ENCODE data around the gene LPP. TPM values are rescaled to one million over a fixed set of nuclear protein-coding genes. Genes with fewer than 3 reads are reported as not detected.

LPP gene
- total RNA-seq, 1 donor: 77.4 TPM

DNA sequence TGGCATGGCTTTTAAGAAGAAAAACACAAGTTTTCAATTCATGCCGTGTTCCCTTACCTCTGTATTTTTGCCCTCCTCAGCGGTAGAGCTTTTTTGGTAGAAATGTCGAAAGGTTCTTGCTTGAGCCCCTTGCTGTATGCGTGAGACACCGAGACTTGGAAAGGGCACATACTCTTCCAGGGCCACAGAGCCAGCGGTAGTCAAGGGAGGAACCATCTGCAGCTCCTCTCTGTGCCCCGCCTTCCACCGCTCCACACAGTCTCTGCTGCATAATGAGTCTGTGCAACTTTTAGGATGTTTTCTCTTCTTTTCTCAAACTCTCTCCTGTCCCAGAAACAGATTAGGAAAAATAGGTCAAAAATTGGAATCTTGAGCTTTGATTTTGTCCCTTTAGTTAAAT, 77.5 kb downstream of the LPP start:
- peaks cover 84% of the 10 kb centered on the region for H3K79me2 ChIP-seq (ENCODE audit: insufficient read depth, low read length)
- peaks cover 29% of the 10 kb centered on the region for H3K4me1 ChIP-seq (ENCODE audit: insufficient read depth, low read length)
- DNase-seq (ENCODE audit: insufficient read length, low spot score, missing footprints): no peak

DNA sequence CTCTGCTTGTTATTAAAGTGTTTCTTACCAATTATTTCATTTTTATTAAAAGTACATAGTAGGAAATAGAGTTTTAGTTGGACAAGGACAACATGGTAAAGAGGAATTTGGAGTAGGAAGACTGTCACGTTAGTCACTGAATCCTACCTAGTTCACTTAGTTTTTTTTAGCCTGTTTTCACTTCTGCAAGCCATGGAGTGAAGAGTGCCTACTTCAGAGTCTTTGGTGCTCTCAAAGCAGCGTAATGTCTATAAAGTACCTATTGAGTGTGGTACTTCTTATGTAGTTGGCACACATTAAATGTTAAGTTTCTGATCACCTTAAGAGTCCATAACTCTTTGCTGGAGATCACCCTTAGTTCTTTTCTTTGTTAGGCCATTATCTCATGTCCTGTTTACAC, 78.7 kb downstream of the LPP start:
- H3K4me1 ChIP-seq (ENCODE audit: insufficient read depth, low read length): peaks cover 29% of the 10 kb centered on the region
- H3K36me3 ChIP-seq (ENCODE audit: insufficient read depth, low read length): peaks cover 6% of the 10 kb centered on the region
- peaks cover 87% of the 10 kb centered on the region for H3K79me2 ChIP-seq (ENCODE audit: insufficient read depth, low read length)
- H3K4me2 ChIP-seq (ENCODE audit: insufficient read depth, low read length): no peak overlapping the region
- DNase-seq (ENCODE audit: insufficient read length, low spot score, missing footprints): no peak
- TF ChIP-seq, protein P1, sequence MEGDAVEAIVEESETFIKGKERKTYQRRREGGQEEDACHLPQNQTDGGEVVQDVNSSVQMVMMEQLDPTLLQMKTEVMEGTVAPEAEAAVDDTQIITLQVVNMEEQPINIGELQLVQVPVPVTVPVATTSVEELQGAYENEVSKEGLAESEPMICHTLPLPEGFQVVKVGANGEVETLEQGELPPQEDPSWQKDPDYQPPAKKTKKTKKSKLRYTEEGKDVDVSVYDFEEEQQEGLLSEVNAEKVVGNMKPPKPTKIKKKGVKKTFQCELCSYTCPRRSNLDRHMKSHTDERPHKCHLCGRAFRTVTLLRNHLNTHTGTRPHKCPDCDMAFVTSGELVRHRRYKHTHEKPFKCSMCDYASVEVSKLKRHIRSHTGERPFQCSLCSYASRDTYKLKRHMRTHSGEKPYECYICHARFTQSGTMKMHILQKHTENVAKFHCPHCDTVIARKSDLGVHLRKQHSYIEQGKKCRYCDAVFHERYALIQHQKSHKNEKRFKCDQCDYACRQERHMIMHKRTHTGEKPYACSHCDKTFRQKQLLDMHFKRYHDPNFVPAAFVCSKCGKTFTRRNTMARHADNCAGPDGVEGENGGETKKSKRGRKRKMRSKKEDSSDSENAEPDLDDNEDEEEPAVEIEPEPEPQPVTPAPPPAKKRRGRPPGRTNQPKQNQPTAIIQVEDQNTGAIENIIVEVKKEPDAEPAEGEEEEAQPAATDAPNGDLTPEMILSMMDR (IDR thresholded peaks at IDR 0.05; ENCODE audit: extremely low read depth, low read depth, low read length): no peak
- H3K27me3 ChIP-seq (ENCODE audit: insufficient read depth, low read length): no peaks in the 10 kb centered on the region
- H2AFZ ChIP-seq (ENCODE audit: low read length): no peak overlapping the region
- peak overlapping the region; percentile 98 for H3K27ac ChIP-seq (ENCODE audit: low read depth, low read length)
- H3K4me3 ChIP-seq (ENCODE audit: insufficient read depth, low read length): no peak overlapping the region
- H3K9me3 ChIP-seq (ENCODE audit: low read depth, low read length): no peaks in the 10 kb centered on the region
- H4K20me1 ChIP-seq (ENCODE audit: insufficient read depth, low read length): peaks cover 22% of the 10 kb centered on the region

More for the DNA sequence above, 77.5 kb downstream of the LPP start:
- Histone ChIP-seq H3K27ac (ENCODE audit: low read depth, low read length) (peak overlapping the region; percentile 51), H3K4me2 (ENCODE audit: insufficient read depth, low read length) (no peak overlapping the region), H3K9me3 (ENCODE audit: low read depth, low read length) (no peaks in the 10 kb centered on the region), H3K27me3 (ENCODE audit: insufficient read depth, low read length) (no peaks in the 10 kb centered on the region), H2AFZ (ENCODE audit: low read length) (no peak overlapping the region), H3K36me3 (ENCODE audit: insufficient read depth, low read length) (peaks cover 7% of the 10 kb centered on the region), H4K20me1 (ENCODE audit: insufficient read depth, low read length) (peaks cover 22% of the 10 kb centered on the region), H3K4me3 (ENCODE audit: insufficient read depth, low read length) (no peak overlapping the region)
- TF ChIP-seq, protein P1 (IDR thresholded peaks at IDR 0.05; ENCODE audit: extremely low read depth, low read depth, low read length): no peak

DNA sequence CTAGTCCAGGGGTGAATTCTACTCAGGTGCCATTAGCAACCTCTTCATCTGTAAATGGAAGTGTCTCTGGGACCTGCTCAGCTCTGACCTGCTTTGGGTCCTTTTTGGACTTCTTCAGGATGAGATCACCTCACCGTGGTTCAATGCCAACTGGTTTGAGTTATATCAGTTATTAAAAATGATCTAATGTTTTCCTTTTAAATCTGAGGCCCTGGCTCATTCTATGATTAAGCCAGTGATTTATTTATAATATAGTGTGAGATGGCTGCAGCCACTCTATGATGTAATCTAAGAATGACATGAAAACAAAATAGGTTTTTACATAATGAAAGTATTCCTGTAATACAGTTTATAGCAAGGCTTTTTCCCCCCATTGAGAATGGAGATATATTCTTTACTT, 79.4 kb downstream of the LPP start:
- peaks cover 20% of the 10 kb centered on the region for H4K20me1 ChIP-seq (ENCODE audit: insufficient read depth, low read length)
- DNase-seq (ENCODE audit: insufficient read length, low spot score, missing footprints): peak; percentile 72
- H3K27ac ChIP-seq (ENCODE audit: low read depth, low read length): peak overlapping the region; percentile 98
- H3K9me3 ChIP-seq (ENCODE audit: low read depth, low read length): no peaks in the 10 kb centered on the region
- peaks cover 29% of the 10 kb centered on the region for H3K4me1 ChIP-seq (ENCODE audit: insufficient read depth, low read length)
- no peaks in the 10 kb centered on the region for H3K27me3 ChIP-seq (ENCODE audit: insufficient read depth, low read length)
- H3K4me2 ChIP-seq (ENCODE audit: insufficient read depth, low read length): peak overlapping the region; percentile 77
- no peak overlapping the region for H3K4me3 ChIP-seq (ENCODE audit: insufficient read depth, low read length)
- H3K79me2 ChIP-seq (ENCODE audit: insufficient read depth, low read length): peaks cover 87% of the 10 kb centered on the region
- no peak overlapping the region for H2AFZ ChIP-seq (ENCODE audit: low read length)
- TF ChIP-seq, protein P1 (IDR thresholded peaks at IDR 0.05; ENCODE audit: extremely low read depth, low read depth, low read length): no peak
- H3K36me3 ChIP-seq (ENCODE audit: insufficient read depth, low read length): peaks cover 6% of the 10 kb centered on the region

DNA sequence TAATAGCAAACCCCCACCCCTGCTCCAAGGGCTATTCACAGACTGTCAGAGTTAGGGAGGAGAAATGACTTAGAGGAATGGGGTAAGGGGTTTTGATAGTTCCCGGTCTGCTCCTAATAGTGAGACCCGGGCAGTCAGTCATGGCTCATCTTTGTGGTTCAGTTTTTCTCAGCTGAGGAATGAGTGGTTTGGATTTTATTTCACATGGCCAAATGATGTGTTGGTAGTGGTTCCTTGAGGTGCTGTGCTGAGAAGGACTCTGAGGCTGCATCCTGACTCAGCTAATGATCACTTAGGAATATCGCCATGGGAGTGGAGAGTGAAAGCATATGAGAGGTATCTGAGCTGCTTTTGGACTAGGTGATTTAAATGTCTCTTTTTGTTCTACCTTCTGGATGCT, 80.2 kb downstream of the LPP start:
- H4K20me1 ChIP-seq (ENCODE audit: insufficient read depth, low read length): peaks cover 20% of the 10 kb centered on the region
- TF ChIP-seq, protein P1 (IDR thresholded peaks at IDR 0.05; ENCODE audit: extremely low read depth, low read depth, low read length): no peak

More for the DNA sequence above, 80.2 kb downstream of the LPP start:
- Histone ChIP-seq H3K79me2 (ENCODE audit: insufficient read depth, low read length) (peaks cover 87% of the 10 kb centered on the region), H3K9me3 (ENCODE audit: low read depth, low read length) (no peaks in the 10 kb centered on the region), H3K36me3 (ENCODE audit: insufficient read depth, low read length) (peaks cover 5% of the 10 kb centered on the region), H3K4me2 (ENCODE audit: insufficient read depth, low read length) (peak overlapping the region; percentile 77), H3K27ac (ENCODE audit: low read depth, low read length) (peak overlapping the region; percentile 98), H3K4me3 (ENCODE audit: insufficient read depth, low read length) (peak overlapping the region; percentile 29), H3K4me1 (ENCODE audit: insufficient read depth, low read length) (peaks cover 29% of the 10 kb centered on the region), H2AFZ (ENCODE audit: low read length) (no peak overlapping the region), H3K27me3 (ENCODE audit: insufficient read depth, low read length) (no peaks in the 10 kb centered on the region)
- DNase-seq (ENCODE audit: insufficient read length, low spot score, missing footprints): peak; percentile 84
